ENCODE measurements around the gene TYR. TPM values are rescaled to one million over a fixed set of nuclear protein-coding genes. Genes with fewer than 3 reads are reported as not detected.
A peak's percentile ranks its signal among the peaks of the same experiment; 100 is the strongest.

The TYR gene
- total and polyA plus RNA-seq, 4 donors, result not detected

DNA sequence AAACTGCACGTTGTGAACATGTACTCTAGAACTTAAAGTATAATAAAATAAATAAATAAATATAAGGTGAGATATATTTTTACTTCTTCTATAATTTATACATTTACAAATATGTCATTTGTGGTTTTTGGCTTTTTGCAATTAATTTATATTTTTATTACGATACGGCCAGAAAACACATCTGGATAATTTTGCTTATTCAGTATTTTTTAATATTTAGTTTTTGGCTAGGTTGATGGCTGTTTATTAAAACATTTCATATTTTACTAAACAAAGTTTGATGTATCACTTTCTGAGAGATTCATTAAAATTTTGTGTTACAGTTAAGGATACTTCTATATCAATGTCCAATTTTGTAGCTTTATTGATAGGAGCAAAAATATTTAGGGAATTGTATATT lies 15.7 kb upstream of the TYR start:
- no peaks in the 10 kb centered on the region for H3K27me3 ChIP-seq (ENCODE audit: control insufficient read depth in 3 of 3, insufficient read depth in 3 of 3, low read length in 2 of 3)
- no peaks in the 10 kb centered on the region for H3K36me3 ChIP-seq (ENCODE audit: control insufficient read depth in 4 of 4, insufficient read depth in 4 of 4, low read length in 4 of 4)
- 87 to 90% methylated on average over 3 of the region's 3 CpGs for WGBS, 2 donors
- TF ChIP-seq, protein P1, sequence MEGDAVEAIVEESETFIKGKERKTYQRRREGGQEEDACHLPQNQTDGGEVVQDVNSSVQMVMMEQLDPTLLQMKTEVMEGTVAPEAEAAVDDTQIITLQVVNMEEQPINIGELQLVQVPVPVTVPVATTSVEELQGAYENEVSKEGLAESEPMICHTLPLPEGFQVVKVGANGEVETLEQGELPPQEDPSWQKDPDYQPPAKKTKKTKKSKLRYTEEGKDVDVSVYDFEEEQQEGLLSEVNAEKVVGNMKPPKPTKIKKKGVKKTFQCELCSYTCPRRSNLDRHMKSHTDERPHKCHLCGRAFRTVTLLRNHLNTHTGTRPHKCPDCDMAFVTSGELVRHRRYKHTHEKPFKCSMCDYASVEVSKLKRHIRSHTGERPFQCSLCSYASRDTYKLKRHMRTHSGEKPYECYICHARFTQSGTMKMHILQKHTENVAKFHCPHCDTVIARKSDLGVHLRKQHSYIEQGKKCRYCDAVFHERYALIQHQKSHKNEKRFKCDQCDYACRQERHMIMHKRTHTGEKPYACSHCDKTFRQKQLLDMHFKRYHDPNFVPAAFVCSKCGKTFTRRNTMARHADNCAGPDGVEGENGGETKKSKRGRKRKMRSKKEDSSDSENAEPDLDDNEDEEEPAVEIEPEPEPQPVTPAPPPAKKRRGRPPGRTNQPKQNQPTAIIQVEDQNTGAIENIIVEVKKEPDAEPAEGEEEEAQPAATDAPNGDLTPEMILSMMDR (IDR thresholded peaks at IDR 0.05; ENCODE audit: control extremely low read depth, extremely low read depth), result no peak
- H3K9me3 ChIP-seq (ENCODE audit: control insufficient read depth in 4 of 4, insufficient read depth in 3 of 4, low read length in 3 of 4), result no peaks in the 10 kb centered on the region
- H3K4me1 ChIP-seq (ENCODE audit: control insufficient read depth in 5 of 5, insufficient read depth in 5 of 5, low read length in 5 of 5), result no peaks in the 10 kb centered on the region
- H3K27ac ChIP-seq (ENCODE audit: low read depth in 1 of 2, low read length in 1 of 2), result no peak overlapping the region
- no peak for ATAC-seq (ENCODE audit: insufficient read depth, low FRiP score)
- DNase-seq, result no peak
- H3K4me3 ChIP-seq, result no peak overlapping the region
- H3K9ac ChIP-seq (ENCODE audit: insufficient read depth in 1 of 2, low read length in 2 of 2), result no peak overlapping the region

DNA sequence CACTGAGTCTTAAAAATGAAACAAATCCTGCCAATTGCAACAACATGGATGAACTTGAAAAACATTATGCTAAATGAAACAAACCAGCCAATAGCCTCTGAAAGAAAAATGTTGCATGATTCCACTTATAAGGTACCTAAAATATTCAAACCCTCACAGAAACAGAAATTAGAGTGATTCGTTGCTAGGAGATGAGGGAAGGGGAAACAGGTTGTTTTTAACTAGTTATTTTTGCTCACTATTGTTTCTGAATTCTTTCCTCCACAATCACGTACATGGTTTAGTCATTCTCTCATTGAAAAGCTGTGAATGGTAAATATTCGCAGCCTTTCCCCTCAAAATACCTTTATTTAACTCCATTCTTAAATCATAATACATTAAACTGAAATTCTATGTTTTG lies 14.0 kb upstream of the TYR start:
- DNase-seq, result no peak
- peaks cover 0 to 3% (median 0%) of the 10 kb centered on the region in 4 donors for H3K9me3 ChIP-seq (ENCODE audit: control insufficient read depth in 4 of 4, insufficient read depth in 3 of 4, low read length in 3 of 4)
- no peaks in the 10 kb centered on the region for H3K4me1 ChIP-seq (ENCODE audit: control insufficient read depth in 5 of 5, insufficient read depth in 5 of 5, low read length in 5 of 5)
- no peak overlapping the region for H3K9ac ChIP-seq (ENCODE audit: insufficient read depth in 1 of 2, low read length in 2 of 2)
- ATAC-seq (ENCODE audit: insufficient read depth, low FRiP score), result no peak
- TF ChIP-seq, protein P1 (IDR thresholded peaks at IDR 0.05; ENCODE audit: control extremely low read depth, extremely low read depth), result no peak
- no peak overlapping the region for H3K4me3 ChIP-seq
- WGBS, 2 donors, result 56 to 65% methylated on average over 3 of the region's 3 CpGs
- H3K27me3 ChIP-seq (ENCODE audit: control insufficient read depth in 3 of 3, insufficient read depth in 3 of 3, low read length in 2 of 3), result no peaks in the 10 kb centered on the region
- no peak overlapping the region for H3K27ac ChIP-seq (ENCODE audit: low read depth in 1 of 2, low read length in 1 of 2)
- no peaks in the 10 kb centered on the region for H3K36me3 ChIP-seq (ENCODE audit: control insufficient read depth in 4 of 4, insufficient read depth in 4 of 4, low read length in 4 of 4)

DNA sequence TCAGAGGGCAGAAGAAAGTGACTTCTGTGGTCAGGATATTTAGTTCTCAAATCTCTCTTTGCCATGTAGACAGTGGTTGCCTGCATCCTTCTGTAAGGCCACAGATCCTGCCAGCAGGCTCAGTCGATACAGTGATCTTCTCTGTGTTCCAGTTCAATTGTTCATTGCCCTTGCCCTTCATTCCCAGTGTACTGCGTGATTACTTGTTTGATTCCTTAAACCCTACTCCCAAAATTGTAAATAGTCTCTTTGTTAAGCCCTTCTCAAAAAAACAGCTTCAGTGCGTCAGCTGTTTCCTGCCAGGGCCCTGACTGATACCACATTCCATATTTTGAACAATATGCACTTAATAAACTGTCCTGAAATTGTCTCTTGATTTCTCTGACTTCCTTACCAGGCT lies 9.3 kb upstream of the TYR start:
- WGBS, 2 donors, result 61 to 71% methylated on average over 3 of the region's 3 CpGs
- H3K36me3 ChIP-seq (ENCODE audit: control insufficient read depth in 4 of 4, insufficient read depth in 4 of 4, low read length in 4 of 4), result no peaks in the 10 kb centered on the region
- no peak overlapping the region for H3K27ac ChIP-seq (ENCODE audit: low read depth in 1 of 2, low read length in 1 of 2)
- ATAC-seq (ENCODE audit: insufficient read depth, low FRiP score) (no peak), DNase-seq (peak in 1 of 3 donors; percentile 4)
- TF ChIP-seq, protein P1 (IDR thresholded peaks at IDR 0.05; ENCODE audit: control extremely low read depth, extremely low read depth), result no peak
- no peak overlapping the region for H3K4me3 ChIP-seq
- no peaks in the 10 kb centered on the region for H3K27me3 ChIP-seq (ENCODE audit: control insufficient read depth in 3 of 3, insufficient read depth in 3 of 3, low read length in 2 of 3)
- no peaks in the 10 kb centered on the region for H3K4me1 ChIP-seq (ENCODE audit: control insufficient read depth in 5 of 5, insufficient read depth in 5 of 5, low read length in 5 of 5)
- H3K9ac ChIP-seq (ENCODE audit: insufficient read depth in 1 of 2, low read length in 2 of 2), result no peak overlapping the region
- H3K9me3 ChIP-seq (ENCODE audit: control insufficient read depth in 4 of 4, insufficient read depth in 3 of 4, low read length in 3 of 4), result peaks cover 0 to 3% (median 0%) of the 10 kb centered on the region in 4 donors

DNA sequence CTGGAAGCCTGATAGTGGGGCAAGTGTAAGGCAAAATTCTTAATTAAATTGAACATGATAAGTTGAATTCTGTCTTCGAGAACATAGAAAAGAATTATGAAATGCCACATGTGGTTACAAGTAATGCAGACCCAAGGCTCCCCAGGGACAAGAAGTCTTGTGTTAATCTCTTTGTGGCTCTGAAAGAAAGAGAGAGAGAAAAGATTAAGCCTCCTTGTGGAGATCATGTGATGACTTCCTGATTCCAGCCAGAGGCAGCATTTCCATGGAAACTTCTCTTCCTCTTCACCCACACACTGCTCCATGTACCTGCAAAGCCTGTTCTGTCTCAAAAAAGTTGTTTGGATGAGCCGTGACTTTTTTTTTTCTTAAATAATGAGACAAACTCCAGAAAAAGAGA lies 1.9 kb upstream of the TYR start:
- Histone ChIP-seq H3K9me3 (ENCODE audit: control insufficient read depth in 4 of 4, insufficient read depth in 3 of 4, low read length in 3 of 4) (no peaks in the 10 kb centered on the region), H3K9ac (ENCODE audit: insufficient read depth in 1 of 2, low read length in 2 of 2) (no peak overlapping the region), H3K4me3 (no peak overlapping the region), H3K36me3 (ENCODE audit: control insufficient read depth in 4 of 4, insufficient read depth in 4 of 4, low read length in 4 of 4) (no peaks in the 10 kb centered on the region), H3K27me3 (ENCODE audit: control insufficient read depth in 3 of 3, insufficient read depth in 3 of 3, low read length in 2 of 3) (no peaks in the 10 kb centered on the region), H3K4me1 (ENCODE audit: control insufficient read depth in 5 of 5, insufficient read depth in 5 of 5, low read length in 5 of 5) (no peaks in the 10 kb centered on the region), H3K27ac (ENCODE audit: low read depth in 1 of 2, low read length in 1 of 2) (no peak overlapping the region)
- WGBS, 2 donors, result 77 to 84% methylated on average over 2 of the region's 2 CpGs
- TF ChIP-seq, protein P1 (IDR thresholded peaks at IDR 0.05; ENCODE audit: control extremely low read depth, extremely low read depth), result no peak
- ATAC-seq (ENCODE audit: insufficient read depth, low FRiP score), result no peak
- DNase-seq, result no peak
